H54 (cell line): ENCODE data around the gene TM2D1.

Experiments
- DNase-seq: peaks from one replicate; pipeline ENCODE4 v3.0.0; 2011; ENCODE audit warnings: low spot score, mixed read lengths; ENCODE audit not compliant: insufficient read length
- FAIRE-seq: peaks from 3 replicates; lab custom pipeline; 2011; peaks lifted over from hg19 to GRCh38; lab: Jason Lieb, UNC
- POLR2A ChIP-seq: IDR thresholded peaks from 2 replicates; pipeline ENCODE4 v1.6.1; 2011; ENCODE audit warnings: low read depth, mild to moderate bottlenecking, low read length

Gene TM2D1

DNA sequence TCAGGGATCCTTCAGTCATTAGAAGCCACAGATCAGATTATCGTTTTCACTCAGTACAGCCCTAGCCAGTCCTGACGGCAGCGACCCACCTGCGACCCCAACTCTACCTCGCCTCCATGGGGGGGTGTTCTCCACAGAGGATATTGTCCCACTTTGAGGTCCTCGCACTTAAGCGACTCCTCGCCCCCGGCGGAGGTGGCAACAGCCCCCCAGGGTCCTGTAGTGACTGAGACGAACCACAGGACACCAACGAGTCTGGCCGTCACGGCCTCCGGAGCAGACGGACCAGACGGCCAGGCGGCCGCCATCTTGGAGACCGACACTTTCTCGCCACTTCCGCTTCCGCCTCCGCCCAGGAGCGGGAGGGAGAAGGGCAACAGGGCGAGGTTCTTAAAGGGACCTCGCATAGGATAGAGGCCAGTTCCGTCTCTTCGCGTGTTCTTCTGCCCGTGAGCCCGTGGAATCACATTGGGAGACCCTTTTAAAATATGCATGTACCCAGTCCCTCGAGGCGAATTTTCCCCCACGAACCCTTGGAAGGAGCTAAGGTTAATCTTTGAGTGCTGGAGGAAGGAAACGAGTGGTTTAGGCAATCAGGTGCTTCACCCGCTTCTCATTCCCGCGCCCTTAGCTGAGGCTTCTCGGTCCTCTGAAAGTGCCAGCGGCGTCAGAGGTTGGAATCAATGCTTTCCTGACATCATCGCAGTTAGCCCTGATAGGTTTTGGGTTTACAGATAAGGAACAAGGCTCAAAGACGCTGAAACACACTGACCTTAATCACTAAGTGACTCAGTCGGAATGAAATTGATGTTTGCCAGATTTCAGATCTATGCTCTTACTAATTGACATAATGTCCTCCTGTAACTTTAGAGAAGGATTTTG lies at the start of gene TM2D1:
Gene TM2D1 (minus strand): TSS at position 329 of the 882 bp plus-strand sequence. CDS start 21 bp downstream, at position 308.
- DNase-seq (peak; percentile 82), FAIRE-seq (peak; percentile 84)
- peak; percentile 97 for TF ChIP-seq POLR2A

DNA sequence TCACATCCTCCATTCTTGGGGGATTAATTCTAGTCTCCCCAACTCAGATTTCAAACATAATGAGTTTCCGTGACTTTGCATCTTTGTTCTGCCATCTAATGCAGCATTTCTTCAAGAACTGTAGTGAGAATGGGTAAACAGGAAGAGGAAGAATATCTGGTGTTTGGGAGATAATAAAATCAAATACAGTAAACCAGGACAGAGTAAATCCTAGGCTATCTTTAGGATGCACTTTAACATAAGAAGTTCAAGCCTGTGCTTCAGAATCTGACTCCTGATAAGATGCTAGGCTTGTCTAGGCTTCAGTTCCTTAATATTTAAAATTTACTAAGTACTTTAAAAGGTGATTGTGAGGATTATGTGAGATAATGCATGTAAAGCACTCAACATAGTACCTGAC lies 45.2 kb upstream of the TM2D1 start:
- no peak for FAIRE-seq
- TF ChIP-seq POLR2A, result no peak
- no peak for DNase-seq

DNA sequence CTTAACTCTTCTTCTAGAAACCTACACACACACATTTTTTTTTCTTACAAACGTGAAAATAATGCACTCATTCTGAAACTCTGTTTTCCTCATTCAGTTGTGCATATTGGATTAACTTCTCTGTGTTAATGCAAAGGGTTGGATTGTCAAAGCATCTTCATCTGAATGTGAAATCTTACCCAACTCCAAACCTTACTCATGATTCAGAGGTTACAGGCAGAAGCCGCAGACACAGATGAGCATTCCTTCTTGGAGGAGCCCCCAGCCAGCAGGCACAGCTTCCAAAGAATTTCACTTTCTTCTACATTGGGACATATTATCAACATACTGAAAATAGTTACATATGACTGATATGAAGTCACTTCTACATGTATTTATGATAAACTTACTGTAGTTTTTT lies 33.0 kb upstream of the TM2D1 start:
- no peak for FAIRE-seq
- TF ChIP-seq POLR2A, result no peak
- no peak for DNase-seq

DNA sequence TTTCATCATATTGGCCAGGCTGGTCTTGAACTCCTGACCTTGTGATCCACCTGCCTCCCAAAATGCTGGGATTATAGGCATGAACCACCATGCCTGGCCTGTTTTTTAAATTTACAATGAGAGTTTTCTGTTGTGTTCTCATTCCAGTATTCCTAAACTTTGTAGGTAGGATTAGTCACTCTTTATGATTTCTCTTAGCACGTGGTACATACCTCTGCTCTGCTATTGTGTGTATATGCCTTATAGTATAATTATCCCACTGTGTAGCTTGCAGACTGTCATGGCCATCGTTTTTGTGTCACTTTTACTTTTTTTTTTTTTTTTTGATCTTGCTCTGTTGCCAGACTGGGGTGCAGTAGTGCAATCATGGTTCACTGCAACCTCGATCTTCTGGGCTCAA lies 31.8 kb upstream of the TM2D1 start:
- TF ChIP-seq POLR2A, result no peak
- no peak for DNase-seq

DNA sequence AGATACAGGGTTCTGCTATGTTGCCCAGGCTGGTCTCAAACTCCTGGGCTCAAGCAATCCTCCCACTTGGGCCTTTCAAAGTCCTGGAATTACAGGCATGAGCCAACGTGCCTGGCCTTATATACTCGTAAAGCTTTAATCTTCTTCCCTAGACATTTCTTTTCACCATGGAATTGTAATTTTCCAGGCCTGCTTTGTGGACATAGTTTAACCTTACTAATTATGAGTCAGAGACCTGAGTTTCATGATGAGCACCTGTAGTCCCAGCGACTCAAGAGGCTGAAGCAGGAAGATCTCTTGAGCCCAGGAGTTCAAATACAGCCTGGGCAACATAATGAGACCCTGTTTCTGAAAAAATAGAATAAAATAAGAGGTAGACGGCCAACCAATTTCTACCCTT lies 29.6 kb upstream of the TM2D1 start:
- no peak for TF ChIP-seq POLR2A
- no peak for FAIRE-seq
- no peak for DNase-seq

More for the DNA sequence above, 31.8 kb upstream of the TM2D1 start:
- FAIRE-seq, result peak; percentile 6

DNA sequence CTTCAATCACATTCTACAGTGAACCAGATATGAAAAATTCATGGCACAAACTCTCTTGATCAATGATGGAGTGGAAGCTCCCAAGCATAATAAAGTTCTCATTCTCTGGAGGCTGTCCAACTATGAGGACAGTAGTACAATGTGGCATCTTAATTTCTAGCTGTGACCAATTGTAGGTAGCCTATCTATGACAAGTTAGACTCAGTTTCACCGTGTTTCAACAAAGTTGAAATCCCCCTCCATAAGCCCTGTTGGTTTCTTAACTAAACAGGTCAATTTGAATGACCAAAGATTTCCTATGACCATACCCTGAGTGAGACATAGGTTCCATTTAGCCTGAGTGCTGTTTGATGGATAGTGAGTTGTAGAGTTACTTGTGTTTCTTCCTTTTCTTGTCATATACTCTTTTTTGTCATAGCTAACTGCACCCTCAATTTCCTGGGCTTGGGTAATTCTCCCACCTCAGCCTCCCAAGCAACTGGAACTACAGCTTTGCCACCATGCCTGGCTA lies 29.1 kb upstream of the TM2D1 start:
- DNase-seq, result no peak
- TF ChIP-seq POLR2A, result no peak
- peak; percentile 70 for FAIRE-seq

DNA sequence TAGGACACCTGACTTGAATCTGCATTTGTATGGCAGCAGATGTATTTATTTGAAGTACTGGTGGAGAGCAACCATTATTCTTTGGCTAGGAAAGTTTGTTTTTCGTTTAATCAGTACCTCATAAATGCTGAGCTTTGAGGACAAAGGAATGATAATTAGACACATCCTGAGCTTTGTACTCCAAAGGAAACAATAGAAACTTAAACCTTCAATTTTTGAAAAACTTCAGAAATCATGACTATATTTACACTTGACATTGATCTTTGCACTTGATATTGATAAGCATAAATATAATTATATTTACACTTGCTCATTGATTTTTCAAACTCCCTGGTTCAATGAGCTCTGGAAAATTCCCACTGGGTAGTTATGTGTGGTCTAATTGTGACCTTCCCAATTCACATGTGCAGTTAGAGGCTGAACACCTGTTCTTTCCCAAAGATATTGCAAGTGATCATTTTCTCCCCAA lies 28.0 kb upstream of the TM2D1 start:
- no peak for TF ChIP-seq POLR2A
- DNase-seq (no peak), FAIRE-seq (no peak)

DNA sequence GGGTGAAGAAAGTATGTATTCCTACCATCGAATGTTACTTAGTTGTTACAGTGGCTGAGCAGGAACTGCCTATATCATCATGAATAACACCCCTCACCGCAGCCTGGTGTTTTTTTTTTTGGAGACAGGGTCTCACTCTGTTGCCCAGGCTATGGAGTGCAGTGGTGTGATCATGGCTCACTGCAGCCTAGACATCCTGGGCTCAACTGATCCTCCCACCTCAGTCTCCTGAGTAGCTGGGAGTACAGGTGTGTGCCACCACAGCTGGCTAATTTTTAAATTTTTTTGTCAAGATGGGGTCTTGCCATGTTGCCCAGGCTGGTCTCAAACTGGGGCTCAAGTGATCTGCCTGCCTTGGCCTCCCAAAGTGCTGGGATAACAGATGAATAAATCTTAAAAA lies 24.6 kb upstream of the TM2D1 start:
- DNase-seq (no peak), FAIRE-seq (no peak)
- no peak for TF ChIP-seq POLR2A

DNA sequence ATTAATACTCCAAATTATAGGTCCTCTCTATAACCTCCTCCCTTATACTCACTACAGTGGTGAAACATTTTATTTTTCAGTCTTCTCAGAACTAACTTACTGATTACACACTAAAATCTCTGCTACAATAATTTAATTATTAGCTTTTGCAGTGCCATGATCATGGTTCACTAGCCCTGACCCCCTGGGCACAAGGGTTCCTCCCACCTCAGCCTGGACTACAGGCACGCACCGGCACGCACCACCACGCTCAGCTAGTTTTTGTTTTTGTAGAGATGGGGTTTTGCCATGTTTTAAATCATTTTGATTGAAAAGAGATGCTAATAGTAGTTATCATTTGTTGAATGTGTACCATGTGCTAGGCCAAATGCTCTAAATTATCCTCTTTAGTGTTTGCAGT lies 23.6 kb upstream of the TM2D1 start:
- TF ChIP-seq POLR2A, result no peak
- FAIRE-seq (no peak), DNase-seq (no peak)

DNA sequence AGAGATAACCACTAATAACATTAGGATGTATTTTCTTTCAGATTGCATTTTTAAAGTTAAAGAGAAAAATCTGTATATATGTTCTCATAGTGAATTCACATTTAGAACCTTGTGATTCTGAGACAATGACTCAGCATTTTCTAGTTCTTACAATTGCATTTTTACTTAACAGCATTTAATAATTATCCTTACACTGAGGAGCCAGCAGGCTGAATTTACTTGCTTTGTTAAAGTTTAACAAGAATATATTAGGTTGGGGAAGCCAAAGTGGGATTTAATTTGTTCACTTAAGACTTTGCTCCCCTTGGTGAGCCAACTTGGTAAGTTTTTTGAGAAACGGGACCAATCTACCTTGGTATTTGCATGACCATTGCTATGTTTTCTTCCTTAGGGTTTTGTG lies 21.9 kb upstream of the TM2D1 start:
- DNase-seq (no peak), FAIRE-seq (no peak)
- no peak for TF ChIP-seq POLR2A

DNA sequence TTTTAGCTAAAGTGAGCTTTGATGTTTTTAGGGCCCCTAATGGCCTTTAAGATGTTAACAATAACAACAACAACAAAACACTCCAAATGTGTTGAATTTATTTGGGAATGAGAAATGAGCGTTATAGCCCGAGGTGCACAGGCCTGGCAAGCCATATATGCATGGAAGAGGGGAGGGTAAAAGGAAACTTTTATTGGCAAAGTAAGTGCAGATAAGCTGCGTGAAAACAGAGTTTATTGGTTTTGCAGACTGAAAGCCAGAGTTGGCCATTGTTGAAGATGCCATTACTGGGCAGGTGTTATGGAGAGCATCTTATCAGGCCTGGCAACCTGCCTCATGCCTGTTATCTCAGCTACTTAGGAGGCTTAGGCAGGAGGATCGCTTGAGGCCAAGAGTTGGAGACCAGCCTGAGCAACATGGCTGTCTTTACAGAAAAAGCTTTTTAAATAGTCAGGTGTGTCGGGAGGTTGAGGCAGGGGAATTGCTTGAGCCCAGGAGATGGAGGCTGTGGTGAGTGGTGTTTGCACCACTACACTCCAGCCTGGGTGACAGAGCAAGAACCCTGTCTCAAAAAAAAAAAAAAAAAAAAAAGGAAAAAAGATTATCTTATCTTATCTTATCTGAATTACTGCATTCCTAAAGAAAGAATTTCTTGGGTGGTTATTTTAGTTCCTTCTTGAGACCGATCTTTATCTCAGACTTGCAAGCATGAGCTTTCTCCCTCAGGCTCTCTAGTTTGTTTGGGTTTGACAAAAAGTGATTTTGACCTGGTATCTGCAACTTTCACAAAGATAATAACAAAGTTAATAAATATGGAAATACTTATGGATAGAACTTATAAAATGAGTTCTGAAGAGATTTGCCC lies 19.0 kb upstream of the TM2D1 start:
- TF ChIP-seq POLR2A, result no peak

DNA sequence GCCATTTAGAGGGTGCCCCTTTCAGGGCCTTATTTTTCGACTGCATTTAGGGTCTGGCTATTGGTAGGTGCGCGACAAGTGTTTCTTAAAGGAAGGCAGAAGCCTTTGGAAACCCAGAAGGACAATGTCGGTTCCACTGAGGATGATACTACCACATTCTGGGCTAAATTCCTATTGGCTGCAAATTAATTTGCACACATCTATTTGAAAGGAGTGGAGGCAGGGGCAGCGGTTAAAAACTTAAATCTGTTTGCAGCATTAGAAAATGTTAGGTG lies 18.4 kb upstream of the TM2D1 start:
- TF ChIP-seq POLR2A, result no peak
- FAIRE-seq, result no peak

More for the DNA sequence above, 19.0 kb upstream of the TM2D1 start:
- DNase-seq, result no peak
- FAIRE-seq, result no peak

DNA sequence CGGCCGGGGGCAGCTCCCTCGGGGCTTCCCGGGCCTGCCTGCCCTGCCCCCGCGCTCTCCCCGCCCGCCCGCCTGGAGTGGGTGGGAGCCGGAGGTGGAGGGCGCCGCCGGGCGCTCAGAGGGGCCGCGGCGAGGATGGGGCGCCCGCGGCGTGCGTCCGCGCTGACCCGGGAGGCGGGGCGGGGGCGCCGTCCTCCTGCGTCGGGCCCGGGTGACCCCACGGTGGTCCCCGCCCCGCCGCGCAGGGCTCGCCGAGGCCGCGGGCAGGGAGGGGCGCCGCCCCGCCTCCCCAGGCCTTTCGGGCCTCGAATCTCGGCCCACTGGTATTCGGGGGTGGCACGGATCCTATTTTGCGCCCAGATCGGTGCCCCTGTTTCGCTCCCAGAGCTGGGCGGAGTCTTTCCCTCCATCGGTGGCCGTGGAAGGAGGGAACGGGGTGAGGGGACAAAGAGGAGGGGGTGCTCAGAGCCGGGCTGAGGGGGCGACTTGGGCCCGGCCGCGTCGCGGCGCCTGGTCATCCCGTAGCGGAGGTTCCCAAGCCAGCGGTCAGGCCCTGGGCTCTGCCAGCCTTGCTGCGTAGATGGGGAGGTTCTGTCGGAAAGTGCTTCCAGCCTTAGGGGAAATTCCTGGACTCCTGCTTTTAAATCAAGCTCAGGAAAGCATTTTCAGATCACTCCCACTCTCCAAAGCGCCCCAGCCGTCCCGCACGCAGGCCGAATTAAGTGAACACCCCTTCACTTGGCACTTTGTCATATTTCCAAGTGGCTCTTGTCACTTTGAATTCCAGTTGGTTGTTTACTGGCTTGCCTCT lies 17.9 kb upstream of the TM2D1 start:
- TF ChIP-seq POLR2A, result peak; percentile 19; the same call in 1 of the 2 replicates
- DNase-seq (peak; percentile 61), FAIRE-seq (no peak)

More for the DNA sequence above, 18.4 kb upstream of the TM2D1 start:
- no peak for DNase-seq
